Esophagus muscularis mucosa (tissue), 4 donors: ENCODE results near the gene TEX14.

Source experiments
- CTCF ChIP-seq, 3 experiments: fragments of 200-600 bp in 2 of 3; fragments of 450-650 bp in 1 of 3; sonication (generic) in 2 of 3; IDR thresholded peaks; one replicate each; pipeline ENCODE4 v1.5.1; 2017 to 2019; ENCODE audit warnings: antibody characterized with exemption in 3 of 3, mild to moderate bottlenecking in 2 of 3, moderate library complexity in 1 of 3
- EP300 ChIP-seq: sonication (generic); formaldehyde crosslinking; IDR thresholded peaks from one replicate; pipeline ENCODE4 v1.6.1; 2017; ENCODE audit warnings: antibody characterized with exemption
- POLR2A ChIP-seq: fragments of 450-650 bp; IDR thresholded peaks from one replicate; pipeline ENCODE4 v1.6.1; 2017; ENCODE audit warnings: antibody characterized with exemption, moderate library complexity, mild to moderate bottlenecking, low read depth

- TF ChIP-seq POLR2A (no peak), CTCF (IDR thresholded peaks at IDR 0.05) (no peak), EP300 (no peak)
Measured at GRCh38 chr17:58641887-58642311, 49.9 kb downstream of the TEX14 start.
